Mucosa of rectum (tissue), 2 donors: Measurements from ENCODE around the gene C4B.
"Not testable (repeated sequence)": the region's sequence is repeated elsewhere in the genome, so short reads cannot be mapped to it uniquely, and the experiment has no call there.

ENCODE experiments used
- H3K27ac ChIP-seq, 2 donors: one replicate each; pipeline ENCODE4 v1.7.0; 2013; ENCODE audit warnings: inconsistent platforms in 2 of 2, low read depth in 2 of 2, low read length in 2 of 2
- H3K27me3 ChIP-seq, 2 donors: one replicate each; pipeline ENCODE4 v1.7.0; 2013; ENCODE audit warnings: low read length in 2 of 2; ENCODE audit not compliant: control insufficient read depth in 2 of 2, insufficient read depth in 2 of 2
- H3K36me3 ChIP-seq, 2 donors: one replicate each; pipeline ENCODE4 v1.7.0; 2013; ENCODE audit warnings: low read length in 2 of 2; ENCODE audit not compliant: control insufficient read depth in 2 of 2, insufficient read depth in 2 of 2
- H3K4me1 ChIP-seq, 2 donors: one replicate each; pipeline ENCODE4 v1.7.0; 2013; ENCODE audit warnings: low read length in 2 of 2, mild to moderate bottlenecking in 1 of 2; ENCODE audit not compliant: control insufficient read depth in 2 of 2, insufficient read depth in 2 of 2
- H3K4me3 ChIP-seq, 2 donors: one replicate each; pipeline ENCODE4 v1.7.0; 2013; ENCODE audit warnings: low read length in 2 of 2
- H3K9ac ChIP-seq, 2 donors: one replicate each; pipeline ENCODE4 v1.7.0; 2013; ENCODE audit warnings: low read length in 2 of 2, low read depth in 1 of 2, mild to moderate bottlenecking in 1 of 2
- H3K9me3 ChIP-seq, 2 donors: one replicate each; pipeline ENCODE4 v1.7.0; 2013; ENCODE audit warnings: low read length in 2 of 2; ENCODE audit not compliant: control insufficient read depth in 2 of 2
- donor health status: healthy.
- donor health status: Normal muscosa, but diverticular disease.

Gene C4B

DNA sequence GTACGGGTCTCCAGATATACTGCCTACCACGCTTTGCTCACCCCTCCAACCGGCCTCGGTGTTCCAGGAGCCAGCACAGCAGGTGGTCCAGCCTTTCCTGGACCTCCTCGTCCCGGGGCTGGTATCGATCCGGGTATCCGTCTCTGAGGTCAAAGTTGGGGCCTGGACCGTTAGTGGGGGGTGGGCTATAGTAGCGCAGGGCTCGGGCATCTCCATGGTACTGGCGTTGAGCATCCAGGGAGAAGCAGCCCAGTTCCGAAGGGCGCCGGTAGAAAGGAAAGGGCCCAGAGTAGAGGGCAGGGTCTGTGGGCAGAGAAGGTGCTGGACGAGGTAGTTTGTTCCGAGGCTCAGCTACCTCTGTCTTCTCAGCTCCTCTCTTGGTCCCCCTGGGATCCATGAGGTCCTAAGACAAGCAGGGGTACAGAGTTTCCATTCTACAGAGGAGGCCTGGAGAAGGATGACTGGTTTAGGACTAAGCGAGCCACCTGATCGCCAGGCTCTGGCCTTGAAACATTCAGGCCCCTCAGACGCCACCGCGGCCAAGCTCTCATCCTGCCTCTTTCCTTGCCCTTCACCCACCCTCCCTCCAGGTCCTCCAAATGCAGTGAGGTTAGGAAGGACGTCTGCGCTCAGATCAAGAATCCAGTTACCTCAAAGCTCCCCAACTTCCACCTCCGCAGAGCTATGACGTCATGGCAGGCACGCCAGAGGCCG lies 43.2 kb upstream of the C4B start:
- Histone ChIP-seq H3K27me3 (no peaks in the 10 kb centered on the region), H3K9me3 (no peaks in the 10 kb centered on the region), H3K4me3 (peak overlapping the region; percentile 89), H3K4me1 (peaks cover 15 to 18% of the 10 kb centered on the region in 2 donors), H3K9ac (peak overlapping the region; percentile 94 to 96), H3K27ac (peak overlapping the region; percentile 95 to 98), H3K36me3 (peaks cover 36 to 40% of the 10 kb centered on the region in 2 donors)

DNA sequence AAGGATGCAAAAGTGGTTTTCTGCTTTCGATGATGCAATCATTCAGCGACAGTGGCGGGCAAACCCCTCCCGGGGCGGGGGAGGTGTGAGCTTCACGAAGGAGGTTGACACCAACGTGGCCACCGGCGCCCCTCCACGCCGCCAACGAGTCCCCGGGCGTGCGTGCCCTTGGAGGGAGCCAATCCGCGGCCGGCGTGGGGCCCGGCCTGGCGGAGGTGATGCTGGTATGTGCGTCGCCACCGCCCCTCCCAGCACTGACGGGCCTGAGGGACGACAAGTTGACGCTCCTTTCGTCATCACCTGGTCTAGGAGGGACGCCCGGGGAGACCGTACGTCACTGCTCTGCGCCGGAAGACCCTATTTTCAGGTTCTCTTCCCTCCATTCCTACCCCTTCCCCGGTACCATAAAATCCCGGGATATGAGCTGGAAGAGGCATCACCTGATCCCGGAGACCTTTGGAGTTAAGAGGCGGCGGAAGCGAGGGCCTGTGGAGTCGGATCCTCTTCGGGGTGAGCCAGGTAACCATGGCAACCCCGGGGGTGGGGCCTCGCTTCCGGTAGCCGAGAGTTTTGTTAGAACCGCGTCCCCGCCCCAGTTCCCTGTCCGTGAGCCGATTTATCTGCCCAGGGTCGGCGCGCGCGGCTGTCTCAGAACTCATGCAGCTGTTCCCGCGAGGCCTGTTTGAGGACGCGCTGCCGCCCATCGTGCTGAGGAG lies 42.4 kb upstream of the C4B start, which contains the start of gene DXO:
Gene DXO (minus strand): TSS at position 146 of the 716 bp plus-strand sequence. CDS start 463 bp downstream, outside the sequence.
- H3K36me3 ChIP-seq: peaks cover 29 to 33% of the 10 kb centered on the region in 2 donors
- H3K4me3 ChIP-seq: peak within 1 kb of the TSS; percentile 89
- H3K27ac ChIP-seq: peak within 1 kb of the TSS; percentile 95 to 98
- no peaks in the 10 kb centered on the region for H3K27me3 ChIP-seq
- peaks cover 15 to 18% of the 10 kb centered on the region in 2 donors for H3K4me1 ChIP-seq
- peak within 1 kb of the TSS; percentile 94 to 96 for H3K9ac ChIP-seq
- H3K9me3 ChIP-seq: no peaks in the 10 kb centered on the region

DNA sequence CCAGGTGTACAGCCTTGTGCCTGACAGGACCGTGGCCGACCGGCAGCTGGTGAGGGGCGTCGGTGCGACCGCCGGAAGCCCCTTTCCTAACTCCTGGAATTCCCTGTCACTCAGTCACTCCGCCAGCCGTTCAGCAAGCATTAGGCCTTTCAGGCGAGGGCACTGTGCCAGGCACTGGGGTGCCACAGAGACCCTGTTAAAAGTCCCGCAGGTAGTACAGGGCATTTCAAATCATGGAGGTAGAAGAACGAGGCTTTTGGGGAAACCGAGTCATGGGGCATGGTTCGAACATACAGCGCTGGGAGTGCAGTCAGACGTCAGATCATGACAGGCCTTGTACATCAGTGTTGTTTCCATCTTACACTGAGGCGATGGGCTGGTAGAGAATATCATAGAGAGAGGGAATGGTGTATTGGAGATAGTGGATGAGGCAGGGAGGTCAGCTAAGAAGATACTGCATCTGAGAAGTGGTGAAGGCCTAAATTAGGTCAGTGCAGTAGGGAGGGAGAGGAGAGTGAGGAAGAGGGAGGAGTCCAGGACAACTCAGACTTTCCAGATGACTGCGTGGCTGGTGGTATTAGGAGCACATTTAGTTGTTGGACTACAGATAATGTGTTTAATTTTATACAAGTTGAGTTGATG lies 41.8 kb upstream of the C4B start:
- no peaks in the 10 kb centered on the region for H3K27me3 ChIP-seq
- H3K9ac ChIP-seq: peak overlapping the region; percentile 94 to 96
- peaks cover 15 to 18% of the 10 kb centered on the region in 2 donors for H3K4me1 ChIP-seq
- H3K4me3 ChIP-seq: peak overlapping the region; percentile 89
- peak overlapping the region; percentile 95 to 98 for H3K27ac ChIP-seq
- H3K9me3 ChIP-seq: no peaks in the 10 kb centered on the region
- peaks cover 22 to 26% of the 10 kb centered on the region in 2 donors for H3K36me3 ChIP-seq

DNA sequence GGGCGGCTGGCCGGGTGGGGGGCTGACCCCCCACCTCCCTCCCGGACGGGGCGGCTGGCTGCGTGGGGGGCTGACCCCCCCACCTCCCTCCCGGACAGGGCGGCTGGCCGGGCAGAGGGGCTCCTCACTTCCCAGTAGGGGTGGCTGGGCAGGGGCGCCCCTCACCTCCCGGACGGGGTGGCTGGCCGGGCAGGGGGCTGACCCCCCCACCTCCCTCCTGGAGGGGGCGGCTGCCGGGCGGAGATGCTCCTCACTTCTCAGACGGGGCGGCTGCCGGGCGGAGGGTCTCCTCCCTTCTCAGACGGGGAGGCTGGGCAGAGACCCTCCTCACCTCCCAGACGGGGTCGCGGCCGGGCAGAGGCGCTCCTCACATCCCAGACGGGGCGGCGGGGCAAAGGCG lies 38.5 kb upstream of the C4B start:
- H3K4me3 ChIP-seq, H3K27me3 ChIP-seq, H3K27ac ChIP-seq, H3K9ac ChIP-seq, H3K9me3 ChIP-seq: not testable (repeated sequence)
- peaks cover 10 to 12% of the 10 kb centered on the region in 2 donors for H3K36me3 ChIP-seq
- H3K4me1 ChIP-seq: peaks cover 8 to 16% of the 10 kb centered on the region in 2 donors

DNA sequence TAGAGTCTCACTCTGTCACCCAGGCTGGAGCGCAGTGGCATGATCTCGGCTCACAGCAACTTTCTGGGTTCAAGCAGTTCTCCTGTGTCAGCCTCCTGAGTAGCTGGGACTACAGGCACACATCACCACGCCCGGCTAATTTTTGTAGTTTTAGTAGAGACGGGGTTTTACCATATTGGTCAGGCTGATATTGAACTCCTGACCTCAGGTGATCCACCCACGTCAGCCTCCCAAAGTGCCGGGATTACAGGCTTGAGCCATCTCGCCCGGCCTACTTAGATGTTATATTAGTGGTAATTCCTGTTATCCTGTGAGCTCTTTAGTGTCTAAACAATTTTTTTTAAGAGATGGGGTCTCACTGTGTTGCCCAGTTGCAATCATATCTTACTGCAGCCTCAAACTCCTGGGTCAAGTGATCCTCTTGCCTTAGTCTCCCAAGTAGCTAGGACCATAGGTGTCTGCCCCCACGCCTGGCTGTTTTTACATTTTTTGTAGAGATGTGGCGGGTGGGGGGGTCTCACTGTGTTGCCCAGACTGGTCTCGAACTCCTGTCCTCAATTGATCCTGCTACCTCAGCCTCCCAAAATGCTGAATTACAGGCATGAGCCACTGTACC lies 36.7 kb upstream of the C4B start:
- no peaks in the 10 kb centered on the region for H3K9me3 ChIP-seq
- H3K27ac ChIP-seq: no peak overlapping the region
- H3K4me3 ChIP-seq: no peak overlapping the region
- no peak overlapping the region for H3K9ac ChIP-seq
- H3K36me3 ChIP-seq: peaks cover 10 to 12% of the 10 kb centered on the region in 2 donors
- H3K4me1 ChIP-seq: peaks cover 0 to 5% of the 10 kb centered on the region in 2 donors
- no peaks in the 10 kb centered on the region for H3K27me3 ChIP-seq

DNA sequence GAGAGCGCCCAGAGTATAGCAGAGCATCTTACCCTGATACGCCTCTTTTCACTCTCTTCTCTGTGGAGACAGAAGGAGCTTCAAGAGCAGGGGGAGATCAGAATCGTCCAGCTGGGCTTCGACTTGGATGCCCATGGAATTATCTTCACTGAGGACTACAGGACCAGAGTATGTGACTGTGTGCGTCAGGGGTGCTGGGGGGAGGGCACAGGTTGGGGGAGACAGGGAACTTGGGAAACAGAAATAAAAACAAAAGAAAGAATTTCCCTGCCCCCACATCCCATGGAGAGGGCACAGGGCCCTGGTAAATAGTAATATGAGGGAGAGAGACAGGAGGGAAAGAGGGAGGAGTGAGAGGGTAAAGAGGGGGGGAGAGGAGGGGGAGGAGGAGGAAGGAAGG lies 35.8 kb upstream of the C4B start:
- Histone ChIP-seq H3K4me3 (no peak overlapping the region), H3K27me3 (no peaks in the 10 kb centered on the region), H3K4me1 (no peaks in the 10 kb centered on the region), H3K9ac (peak overlapping the region in 1 of 2 donors; percentile 24), H3K36me3 (peaks cover 10 to 12% of the 10 kb centered on the region in 2 donors), H3K27ac (no peak overlapping the region), H3K9me3 (no peaks in the 10 kb centered on the region)

DNA sequence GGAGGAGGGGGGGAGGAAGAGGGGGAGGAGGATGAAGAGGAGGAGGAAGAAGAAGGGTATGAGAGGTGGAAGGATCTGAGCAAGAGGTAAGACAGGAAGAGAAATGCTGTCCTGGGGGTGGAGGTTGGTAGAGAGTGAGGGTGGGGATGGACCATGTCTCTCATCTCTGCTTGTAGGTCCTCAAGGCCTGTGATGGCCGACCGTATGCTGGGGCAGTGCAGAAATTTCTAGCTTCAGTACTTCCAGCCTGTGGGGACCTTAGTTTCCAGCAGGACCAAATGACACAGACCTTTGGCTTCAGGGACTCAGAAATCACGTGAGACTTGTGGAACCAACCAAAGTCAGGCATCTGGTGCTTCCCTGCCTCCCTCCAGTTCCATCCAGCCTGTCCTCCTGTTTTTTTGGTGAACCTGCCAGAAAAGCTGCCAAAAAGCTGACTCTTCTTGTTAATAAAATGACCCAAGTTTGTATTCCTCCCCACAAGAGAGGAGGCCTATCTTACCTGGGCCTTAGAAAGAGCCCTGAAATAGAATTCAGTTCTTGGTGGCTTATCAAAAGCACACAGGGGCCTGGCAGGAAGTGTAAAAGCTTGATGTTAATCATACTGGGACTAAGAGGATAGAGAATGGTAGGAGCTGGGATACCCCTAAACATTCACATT lies 35.2 kb upstream of the C4B start:
- Histone ChIP-seq H3K27ac (no peak overlapping the region), H3K36me3 (peaks cover 10 to 12% of the 10 kb centered on the region in 2 donors), H3K4me1 (no peaks in the 10 kb centered on the region), H3K9ac (no peak overlapping the region), H3K4me3 (no peak overlapping the region), H3K9me3 (no peaks in the 10 kb centered on the region), H3K27me3 (no peaks in the 10 kb centered on the region)

DNA sequence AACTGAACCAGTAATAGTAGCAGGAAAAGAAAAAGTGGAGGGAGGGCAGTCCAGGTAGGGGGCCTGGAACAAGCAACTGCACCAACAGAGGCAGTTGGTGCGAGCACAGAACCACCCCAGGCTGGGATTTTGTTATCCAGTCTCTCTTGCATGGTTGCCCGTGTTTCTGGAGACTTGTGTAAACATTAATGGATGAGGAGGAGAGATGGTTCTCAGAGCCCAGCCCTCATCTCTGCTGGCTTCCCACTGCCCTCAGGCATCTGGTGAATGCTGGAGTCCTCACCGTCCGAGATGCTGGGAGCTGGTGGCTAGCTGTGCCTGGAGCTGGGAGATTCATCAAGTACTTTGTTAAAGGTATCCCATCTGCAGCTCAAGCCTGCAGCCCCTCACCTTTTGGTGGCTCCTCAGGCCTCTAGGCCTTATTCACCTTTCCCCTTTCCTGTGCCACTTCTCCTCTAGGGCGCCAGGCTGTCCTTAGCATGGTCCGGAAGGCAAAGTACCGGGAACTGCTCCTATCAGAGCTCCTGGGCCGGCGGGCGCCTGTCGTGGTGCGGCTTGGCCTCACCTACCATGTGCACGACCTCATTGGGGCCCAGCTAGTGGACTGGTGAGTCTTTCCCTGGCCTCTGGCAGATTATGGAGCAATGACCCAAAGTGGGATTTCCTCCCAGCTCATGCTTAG lies 34.3 kb upstream of the C4B start:
- H3K27me3 ChIP-seq, H3K4me3 ChIP-seq, H3K9me3 ChIP-seq, H3K27ac ChIP-seq, H3K4me1 ChIP-seq, H3K9ac ChIP-seq: not testable (repeated sequence)
- peaks cover 10 to 12% of the 10 kb centered on the region in 2 donors for H3K36me3 ChIP-seq

DNA sequence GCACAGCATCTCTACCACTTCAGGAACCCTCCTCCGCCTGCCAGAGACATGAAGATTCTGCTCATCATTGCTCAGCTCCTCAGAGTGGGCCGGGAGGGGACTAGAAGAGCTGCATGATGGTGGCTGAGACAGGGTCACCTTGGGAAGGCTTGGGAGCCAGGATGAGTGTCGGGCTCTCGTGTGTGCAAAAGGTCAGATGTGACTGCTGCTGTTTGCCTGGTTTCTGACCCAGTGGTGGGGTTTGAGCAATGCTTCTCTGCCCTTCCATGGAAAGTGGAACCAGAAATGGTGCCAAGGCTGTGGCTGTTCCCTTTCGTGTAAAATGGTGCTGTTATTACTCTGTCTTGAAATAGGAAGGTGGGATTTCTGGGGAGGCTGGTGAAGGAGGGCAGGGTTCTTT lies 33.6 kb upstream of the C4B start:
- H3K4me3 ChIP-seq, H3K27me3 ChIP-seq, H3K9ac ChIP-seq, H3K27ac ChIP-seq, H3K4me1 ChIP-seq, H3K9me3 ChIP-seq: not testable (repeated sequence)
- H3K36me3 ChIP-seq: peaks cover 10 to 12% of the 10 kb centered on the region in 2 donors
